NCI-H2196 treated with DMSO at 0.1 percent for 48 hours (cell line): ENCODE results near the gene SPRING1.
"Not testable (repeated sequence)": the region's sequence is repeated elsewhere in the genome, so short reads cannot be mapped to it uniquely, and the experiment has no call there.

Experiments
- DNase-seq: peaks from one replicate; lab custom pipeline; 2025; ENCODE audit not compliant: unreplicated experiment; lab: John Stamatoyannopoulos, UW

The SPRING1 gene

GRCh38 chr12:116737774-116738657, at the start of gene SPRING1, which contains the start of gene RNFT2:
SPRING1 (minus strand) TSS chr12:116738069; CDS start chr12:116737900, 169 bp downstream.
RNFT2 (plus strand) TSS chr12:116738315; CDS start chr12:116740498, 2,183 bp downstream.
- peak; percentile 98 for DNase-seq

GRCh38 chr12:116784238-116784612, 46.4 kb upstream of the SPRING1 start:
- no peak for DNase-seq

GRCh38 chr12:116783525-116784237, 45.8 kb upstream of the SPRING1 start:
- peak; percentile 63 for DNase-seq

- no peak for DNase-seq
These were observed 43.1 kb upstream of the SPRING1 start for GRCh38 chr12:116780942-116781341.

GRCh38 chr12:116779597-116779996, 41.7 kb upstream of the SPRING1 start:
- DNase-seq = no peak

GRCh38 chr12:116777245-116777644, 39.4 kb upstream of the SPRING1 start:
- DNase-seq = no peak

- DNase-seq = no peak
These were observed 36.2 kb upstream of the SPRING1 start for GRCh38 chr12:116774020-116774419.

GRCh38 chr12:116773276-116773731, 35.4 kb upstream of the SPRING1 start:
- no peak for DNase-seq

- no peak for DNase-seq
These were observed 33.8 kb upstream of the SPRING1 start for GRCh38 chr12:116771651-116772050.

- no peak for DNase-seq
These were observed 28.9 kb upstream of the SPRING1 start for GRCh38 chr12:116766746-116767145.

- DNase-seq = no peak
These were observed 28.4 kb upstream of the SPRING1 start for GRCh38 chr12:116766285-116766684.

GRCh38 chr12:116765271-116765670, 27.4 kb upstream of the SPRING1 start:
- no peak for DNase-seq

GRCh38 chr12:116761499-116761898, 23.6 kb upstream of the SPRING1 start:
- DNase-seq = no peak

- DNase-seq = no peak
These were observed 22.8 kb upstream of the SPRING1 start for GRCh38 chr12:116760622-116761020.

GRCh38 chr12:116759783-116760621, 22.1 kb upstream of the SPRING1 start:
- no peak for DNase-seq

- DNase-seq = not testable (repeated sequence)
These were observed 16.9 kb upstream of the SPRING1 start for GRCh38 chr12:116754783-116755182.

- DNase-seq = not testable (repeated sequence)
These were observed 16.2 kb upstream of the SPRING1 start for GRCh38 chr12:116754097-116754496.

GRCh38 chr12:116750298-116750697, 12.4 kb upstream of the SPRING1 start:
- no peak for DNase-seq

GRCh38 chr12:116749884-116750283, 12.0 kb upstream of the SPRING1 start:
- DNase-seq = no peak

- DNase-seq = no peak
These were observed 7.7 kb upstream of the SPRING1 start for GRCh38 chr12:116745554-116745953.

GRCh38 chr12:116744766-116745165, 6.9 kb upstream of the SPRING1 start:
- DNase-seq = no peak
